GM13977 (cell line): ENCODE measurements around the gene DNAH2.

Experiments
- DNase-seq: peaks from one replicate; pipeline ENCODE4 v3.0.0; 2012; ENCODE audit warnings: low spot score
- in situ Hi-C: fragments of 300-500 bp; cut with MboI; formaldehyde crosslinking; loops from one replicate; pipeline ENCODE4 v1.12.0; 2022; ENCODE audit warnings: low sequenced_read_pairs, low pct_unique_long_range_greater_than_20kb, mixed read lengths, inconsistent platforms; ENCODE audit not compliant: unreplicated experiment
- TF ChIP-seq, protein P1 (sequence below): IDR thresholded peaks from 2 replicates; pipeline ENCODE4 v1.5.1; 2012; ENCODE audit warnings: mild to moderate bottlenecking, control low read depth; ENCODE audit not compliant: insufficient read depth; ENCODE audit errors: extremely low read depth, missing control alignments

The DNAH2 gene

GRCh38 chr17:7750321-7750821, 32.8 kb downstream of the DNAH2 start:
- DNase-seq, result no peak
- TF ChIP-seq, protein P1, sequence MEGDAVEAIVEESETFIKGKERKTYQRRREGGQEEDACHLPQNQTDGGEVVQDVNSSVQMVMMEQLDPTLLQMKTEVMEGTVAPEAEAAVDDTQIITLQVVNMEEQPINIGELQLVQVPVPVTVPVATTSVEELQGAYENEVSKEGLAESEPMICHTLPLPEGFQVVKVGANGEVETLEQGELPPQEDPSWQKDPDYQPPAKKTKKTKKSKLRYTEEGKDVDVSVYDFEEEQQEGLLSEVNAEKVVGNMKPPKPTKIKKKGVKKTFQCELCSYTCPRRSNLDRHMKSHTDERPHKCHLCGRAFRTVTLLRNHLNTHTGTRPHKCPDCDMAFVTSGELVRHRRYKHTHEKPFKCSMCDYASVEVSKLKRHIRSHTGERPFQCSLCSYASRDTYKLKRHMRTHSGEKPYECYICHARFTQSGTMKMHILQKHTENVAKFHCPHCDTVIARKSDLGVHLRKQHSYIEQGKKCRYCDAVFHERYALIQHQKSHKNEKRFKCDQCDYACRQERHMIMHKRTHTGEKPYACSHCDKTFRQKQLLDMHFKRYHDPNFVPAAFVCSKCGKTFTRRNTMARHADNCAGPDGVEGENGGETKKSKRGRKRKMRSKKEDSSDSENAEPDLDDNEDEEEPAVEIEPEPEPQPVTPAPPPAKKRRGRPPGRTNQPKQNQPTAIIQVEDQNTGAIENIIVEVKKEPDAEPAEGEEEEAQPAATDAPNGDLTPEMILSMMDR, result no peak
- in situ Hi-C loops, result no loop called here

- TF ChIP-seq, protein P1, result no peak
- in situ Hi-C loops, result no loop called here
- DNase-seq, result no peak
Measured at GRCh38 chr17:7754656-7755055, 37.1 kb downstream of the DNAH2 start.

DNA sequence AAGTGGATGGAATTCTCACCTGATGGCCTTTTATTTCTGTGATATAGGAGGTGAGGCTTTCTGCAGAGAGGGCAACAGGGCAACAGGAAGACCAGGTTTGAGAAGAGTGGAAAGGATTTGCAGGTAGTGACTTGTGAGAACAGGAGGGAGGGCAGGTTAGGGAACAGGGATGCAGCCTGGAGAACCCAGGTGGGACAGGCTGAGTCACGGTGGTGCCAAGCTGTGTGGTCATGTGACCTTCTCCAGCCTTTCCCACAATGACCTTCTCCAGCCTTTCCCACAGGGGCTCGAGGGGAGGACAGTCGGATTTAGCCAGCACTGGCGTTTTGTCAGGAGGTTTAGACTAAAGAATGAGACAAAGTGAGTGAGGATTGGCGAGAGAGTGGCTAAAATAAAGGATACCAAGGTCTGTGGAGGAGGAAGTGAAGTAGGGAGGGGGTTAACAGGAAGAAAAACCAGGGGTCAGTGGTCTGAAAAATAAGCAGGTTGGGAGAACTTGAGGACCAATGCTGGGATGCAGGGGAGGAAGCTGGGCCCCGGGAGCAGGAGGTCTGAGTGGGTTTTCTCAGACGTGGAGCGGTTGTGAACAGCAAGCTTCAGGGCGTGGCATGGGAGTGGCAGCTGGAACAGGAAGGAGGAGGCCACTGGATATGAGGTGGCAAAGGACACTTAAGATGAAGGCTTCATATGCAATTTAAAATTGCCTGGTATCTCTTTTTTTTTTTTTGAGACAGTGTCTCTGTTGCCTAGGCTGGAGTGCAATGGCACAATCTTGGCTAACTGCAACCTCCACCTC, 37.7 kb downstream of the DNAH2 start:
- no peak for DNase-seq
- in situ Hi-C loops, result no loop called here
- TF ChIP-seq, protein P1, result no peak

GRCh38 chr17:7756968-7757367, 39.4 kb downstream of the DNAH2 start:
- no peak for DNase-seq
- TF ChIP-seq, protein P1, result no peak
- in situ Hi-C loops, result no loop called here

- in situ Hi-C loops, result no loop called here
- DNase-seq, result no peak
- TF ChIP-seq, protein P1, result no peak
Measured at GRCh38 chr17:7763919-7764318, 46.4 kb downstream of the DNAH2 start.

DNA sequence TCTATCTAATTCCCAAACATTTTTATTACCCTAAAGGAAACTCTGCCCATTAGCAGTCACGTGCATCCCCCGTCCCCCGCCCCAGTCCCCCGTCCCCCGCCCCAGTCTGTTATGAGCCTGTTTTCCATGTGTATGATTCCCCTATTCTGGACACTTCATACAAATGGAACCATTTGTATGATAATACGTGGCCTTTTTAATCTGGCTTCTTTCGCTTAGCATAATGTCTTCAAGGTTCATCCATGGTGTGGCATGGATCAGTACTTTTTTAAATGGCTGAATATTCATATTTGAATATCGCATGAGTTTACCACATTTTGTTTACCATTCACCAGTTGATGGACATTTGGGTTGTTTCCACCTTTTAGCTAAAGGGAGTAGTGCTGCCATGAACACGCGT, 49.5 kb downstream of the DNAH2 start:
- DNase-seq, result no peak
- in situ Hi-C loops, result no loop called here
- TF ChIP-seq, protein P1, result no peak
